ENCODE data around the gene AATK.

DNA sequence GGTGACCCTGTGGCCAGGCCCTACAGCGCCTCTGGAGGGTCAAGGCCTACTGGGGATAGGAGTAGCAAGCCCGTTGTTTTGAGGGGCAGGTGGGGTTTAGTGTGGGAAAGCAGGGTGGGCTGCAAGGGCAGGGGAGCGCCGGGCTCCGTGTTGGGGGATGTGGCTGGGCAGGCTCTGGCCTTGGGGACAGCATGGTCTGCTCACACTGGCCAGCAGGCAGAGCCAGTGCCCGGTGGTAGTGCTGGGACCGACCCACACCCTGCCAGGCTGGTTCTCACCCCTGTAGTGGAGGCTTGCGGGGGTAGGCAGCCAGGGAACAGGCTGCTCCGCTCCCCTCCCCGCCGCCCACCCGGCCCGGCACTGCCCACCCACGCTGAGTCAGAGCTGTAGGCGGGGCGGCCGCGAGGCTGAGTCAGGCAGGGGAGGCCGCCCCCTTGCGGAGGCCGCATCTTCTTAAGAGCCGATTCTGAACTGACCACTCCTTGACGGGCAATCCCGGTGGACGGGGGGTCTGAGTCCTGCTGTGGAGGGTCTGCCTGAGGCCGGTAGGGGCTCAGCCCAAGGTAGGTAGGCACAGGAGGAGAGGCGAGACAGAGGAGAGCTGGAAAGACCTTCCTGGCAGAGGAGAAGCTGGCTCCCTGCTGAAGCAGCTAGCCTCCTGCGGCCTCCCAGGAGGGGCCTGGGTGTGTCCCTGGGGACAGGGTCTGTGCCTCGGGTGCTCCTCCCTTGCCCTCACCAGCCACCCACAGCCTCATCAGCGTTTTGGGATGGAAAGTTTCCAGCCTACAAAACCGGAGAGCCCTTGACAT is 68.7 kb downstream of the AATK start:
- no peak for TF ChIP-seq EZH2 (IDR thresholded peaks at IDR 0.05; ENCODE audit: insufficient read depth, poor library complexity, severe bottlenecking)
- no peak for TF ChIP-seq EZH2phosphoT487 (IDR thresholded peaks at IDR 0.05; ENCODE audit: insufficient read depth, low read depth)
